H9 (cell line): ENCODE data around the gene WDR82. TPM values are rescaled to one million over a fixed set of nuclear protein-coding genes. Genes with fewer than 3 reads are reported as not detected.
A peak's percentile ranks its signal among the peaks of the same experiment; 100 is the strongest.

Experiments
- DNase-seq: peaks from one replicate; pipeline ENCODE4 v3.0.0-alpha.2; 2017
- H2AFZ ChIP-seq: one replicate; pipeline ENCODE4 v1.6.1; 2013; ENCODE audit warnings: mild to moderate bottlenecking, low read length, control low read depth, moderate library complexity
- H2AK5ac ChIP-seq: 2 replicates; pipeline ENCODE4 v1.6.1; 2013; ENCODE audit warnings: low read length, control low read depth, mixed read lengths; ENCODE audit not compliant: insufficient read length
- H2BK120ac ChIP-seq: one replicate; pipeline ENCODE4 v1.6.1; 2013; ENCODE audit warnings: low read depth, mild to moderate bottlenecking, low read length, control low read depth, inconsistent platforms; ENCODE audit not compliant: poor library complexity, severe bottlenecking
- H2BK12ac ChIP-seq: 2 replicates; pipeline ENCODE4 v1.6.1; 2013; ENCODE audit warnings: low read length, control low read depth, mixed read lengths, low read depth; ENCODE audit not compliant: insufficient read length
- H2BK15ac ChIP-seq: 2 replicates; pipeline ENCODE4 v1.6.1; 2013; ENCODE audit warnings: low read depth, low read length, control low read depth
- H2BK20ac ChIP-seq: one replicate; pipeline ENCODE4 v1.6.1; 2013; ENCODE audit warnings: low read depth, mild to moderate bottlenecking, low read length, control low read depth, inconsistent platforms; ENCODE audit not compliant: poor library complexity, severe bottlenecking
- H2BK5ac ChIP-seq: 2 replicates; pipeline ENCODE4 v1.6.1; 2013; ENCODE audit warnings: low read length, control low read depth, mixed read lengths; ENCODE audit not compliant: insufficient read length
- H3K14ac ChIP-seq: 2 replicates; pipeline ENCODE4 v1.6.1; 2013; ENCODE audit warnings: low read length, control low read depth; ENCODE audit not compliant: insufficient read depth
- H3K18ac ChIP-seq: 2 replicates; pipeline ENCODE4 v1.6.1; 2013; ENCODE audit warnings: low read depth, mild to moderate bottlenecking, mixed read lengths, low read length, control low read depth; ENCODE audit not compliant: insufficient read length
- H3K23ac ChIP-seq: 2 replicates; pipeline ENCODE4 v1.6.1; 2013; ENCODE audit warnings: low read length, control low read depth, mixed read lengths, low read depth; ENCODE audit not compliant: insufficient read length
- H3K23me2 ChIP-seq: 2 replicates; pipeline ENCODE4 v1.6.1; 2013; ENCODE audit warnings: low read depth, mild to moderate bottlenecking, mixed read lengths, low read length, control low read depth; ENCODE audit not compliant: insufficient read length, poor library complexity, severe bottlenecking
- H3K27ac ChIP-seq: 2 replicates; pipeline ENCODE4 v1.5.1; 2013; ENCODE audit warnings: low read length, control low read depth, mixed read lengths, low read depth; ENCODE audit not compliant: insufficient read length
- H3K27me3 ChIP-seq: 2 replicates; pipeline ENCODE4 v1.6.1; 2013; ENCODE audit warnings: low read length, control low read depth, inconsistent platforms; ENCODE audit not compliant: insufficient read depth
- H3K4ac ChIP-seq: 2 replicates; pipeline ENCODE4 v1.6.1; 2013; ENCODE audit warnings: low read depth, mild to moderate bottlenecking, control low read depth, inconsistent platforms, low read length, moderate library complexity
- H3K4me1 ChIP-seq: 2 replicates; pipeline ENCODE4 v1.6.1; 2013; ENCODE audit warnings: low read length, control low read depth, inconsistent platforms; ENCODE audit not compliant: insufficient read depth
- H3K4me2 ChIP-seq: 2 replicates; pipeline ENCODE4 v1.6.1; 2013; ENCODE audit warnings: low read length, control low read depth, mixed read lengths; ENCODE audit not compliant: insufficient read length, insufficient read depth
- H3K56ac ChIP-seq: 2 replicates; pipeline ENCODE4 v1.6.1; 2013; ENCODE audit warnings: low read depth, mild to moderate bottlenecking, mixed read lengths, low read length, control low read depth; ENCODE audit not compliant: insufficient read length
- H3K79me1 ChIP-seq: 2 replicates; pipeline ENCODE4 v1.6.1; 2013; ENCODE audit warnings: low read depth, mild to moderate bottlenecking, moderate library complexity, low read length, control low read depth, inconsistent platforms; ENCODE audit not compliant: insufficient read depth, poor library complexity, severe bottlenecking
- H3K79me2 ChIP-seq: 2 replicates; pipeline ENCODE4 v1.6.1; 2013; ENCODE audit warnings: low read length, control low read depth, inconsistent platforms; ENCODE audit not compliant: insufficient read depth
- H3K9ac ChIP-seq: 2 replicates; pipeline ENCODE4 v1.6.1; 2013; ENCODE audit warnings: low read length, control low read depth, mixed read lengths; ENCODE audit not compliant: insufficient read length; ENCODE audit errors: extremely low read depth
- H3K9me3 ChIP-seq: one replicate; pipeline ENCODE4 v1.6.1; 2013; ENCODE audit warnings: low read depth, low read length, inconsistent platforms; ENCODE audit not compliant: control insufficient read depth
- H3T11ph ChIP-seq: one replicate; pipeline ENCODE4 v1.6.1; 2013; ENCODE audit warnings: mild to moderate bottlenecking, low read length, control low read depth, inconsistent platforms
- H4K20me1 ChIP-seq: one replicate; pipeline ENCODE4 v1.6.1; 2013; ENCODE audit not compliant: control insufficient read depth, insufficient read length, insufficient read depth
- H4K5ac ChIP-seq: 2 replicates; pipeline ENCODE4 v1.6.1; 2013; ENCODE audit warnings: low read depth, mild to moderate bottlenecking, mixed read lengths, low read length, control low read depth; ENCODE audit not compliant: insufficient read length
- H4K8ac ChIP-seq: replicated peaks from 2 replicates; pipeline ENCODE4 v1.6.1; 2013; ENCODE audit warnings: low read length, control low read depth, mixed read lengths, low read depth; ENCODE audit not compliant: insufficient read length
- H4K91ac ChIP-seq: 2 replicates; pipeline ENCODE4 v1.6.1; 2013; ENCODE audit warnings: low read depth, mild to moderate bottlenecking, moderate library complexity, mixed read lengths, low read length, control low read depth; ENCODE audit not compliant: insufficient read length
- H3K27ac Mint-ChIP-seq, 3 experiments: 2 replicates in 2 of 3; 3 replicates in 1 of 3; pipeline ENCODE4 v1.8.0; 2020 to 2021; ENCODE audit warnings: mixed read lengths in 3 of 3, mild to moderate bottlenecking in 1 of 3, moderate library complexity in 1 of 3
- H3K27me3 Mint-ChIP-seq: 2 replicates; pipeline ENCODE4 v1.8.0; 2021; ENCODE audit warnings: low read depth, mild to moderate bottlenecking, moderate library complexity, mixed read lengths
- H3K36me3 Mint-ChIP-seq, 3 experiments: 2 replicates in 2 of 3; 3 replicates in 1 of 3; pipeline ENCODE4 v1.8.0; 2020 to 2021; ENCODE audit warnings: low read depth in 3 of 3, mixed read lengths in 3 of 3; ENCODE audit not compliant: insufficient read depth in 1 of 3
- H3K4me1 Mint-ChIP-seq, 2 experiments: 2 replicates each; pipeline ENCODE4 v1.8.0; 2020; ENCODE audit warnings: mixed read lengths in 2 of 2
- H3K4me3 Mint-ChIP-seq, 2 experiments: 2 replicates in 1 of 2; 3 replicates in 1 of 2; pipeline ENCODE4 v1.8.0; 2020 to 2021; ENCODE audit warnings: mild to moderate bottlenecking in 2 of 2, mixed read lengths in 2 of 2, moderate library complexity in 1 of 2
- H3K9me3 Mint-ChIP-seq, 2 experiments: 2 replicates in 1 of 2; 3 replicates in 1 of 2; pipeline ENCODE4 v1.8.0; 2020; ENCODE audit warnings: mild to moderate bottlenecking in 2 of 2, mixed read lengths in 2 of 2, moderate library complexity in 1 of 2
- WGBS: extraction: QIAGEN DNeasy Blood & Tissue Kit; methylation state at CpG from one replicate; pipeline ENCODE4 v1.1.7; 2013; ENCODE audit warnings: missing lambda C conversion rate, low lambda C conversion rate, mixed read lengths; ENCODE audit not compliant: insufficient read length; ENCODE audit errors: extremely low coverage; 5-methylcytosine and 5-hydroxymethylcytosine counted together
- total RNA-seq: library from RNA; stranded (reverse); gene quantifications from 2 replicates; pipeline ENCODE4 v1.2.1, GENCODE V29; 2021
- TF ChIP-seq, protein P1 (sequence below): fragments of 200-600 bp; sonication (generic); conservative IDR thresholded peaks from 3 replicates; pipeline ENCODE4 v1.8.0; 2021; ENCODE audit warnings: antibody characterized with exemption, mild to moderate bottlenecking

Gene WDR82
- total RNA-seq, 1 experiment from 2014 or later: 83.1 TPM

GRCh38 chr3:52291508-52292181 lies 13.2 kb upstream of the WDR82 start:
- H3K4me1 ChIP-seq: no peaks in the 10 kb centered on the region
- no peak overlapping the region for H3K9ac ChIP-seq
- H3K9me3 ChIP-seq: no peaks in the 10 kb centered on the region
- no peak overlapping the region for H3K27ac ChIP-seq
- no peaks in the 10 kb centered on the region for H3K27me3 ChIP-seq
- H2AK5ac ChIP-seq: no peak overlapping the region
- H4K20me1 ChIP-seq: no peaks in the 10 kb centered on the region
- no peak overlapping the region for H3K18ac ChIP-seq
- no peak overlapping the region for H3T11ph ChIP-seq
- peaks cover 3% of the 10 kb centered on the region for H3K23me2 ChIP-seq
- H2BK120ac ChIP-seq: no peak overlapping the region
- no peak overlapping the region for H4K8ac ChIP-seq
- Mint-ChIP-seq H3K36me3 (no peaks in the 10 kb centered on the region; a peak in 3 of 7 replicates), H3K27me3 (no peaks in the 10 kb centered on the region), H3K27ac (no peak overlapping the region; a peak in 1 of 7 replicates), H3K4me1 (peaks cover 8 to 9% of the 10 kb centered on the region in 2 experiments), H3K9me3 (no peaks in the 10 kb centered on the region), H3K4me3 (no peak overlapping the region)
- H2BK20ac ChIP-seq: no peak overlapping the region
- H3K23ac ChIP-seq: no peak overlapping the region
- H3K4me2 ChIP-seq: no peak overlapping the region
- DNase-seq: no peak
- TF ChIP-seq, protein P1, sequence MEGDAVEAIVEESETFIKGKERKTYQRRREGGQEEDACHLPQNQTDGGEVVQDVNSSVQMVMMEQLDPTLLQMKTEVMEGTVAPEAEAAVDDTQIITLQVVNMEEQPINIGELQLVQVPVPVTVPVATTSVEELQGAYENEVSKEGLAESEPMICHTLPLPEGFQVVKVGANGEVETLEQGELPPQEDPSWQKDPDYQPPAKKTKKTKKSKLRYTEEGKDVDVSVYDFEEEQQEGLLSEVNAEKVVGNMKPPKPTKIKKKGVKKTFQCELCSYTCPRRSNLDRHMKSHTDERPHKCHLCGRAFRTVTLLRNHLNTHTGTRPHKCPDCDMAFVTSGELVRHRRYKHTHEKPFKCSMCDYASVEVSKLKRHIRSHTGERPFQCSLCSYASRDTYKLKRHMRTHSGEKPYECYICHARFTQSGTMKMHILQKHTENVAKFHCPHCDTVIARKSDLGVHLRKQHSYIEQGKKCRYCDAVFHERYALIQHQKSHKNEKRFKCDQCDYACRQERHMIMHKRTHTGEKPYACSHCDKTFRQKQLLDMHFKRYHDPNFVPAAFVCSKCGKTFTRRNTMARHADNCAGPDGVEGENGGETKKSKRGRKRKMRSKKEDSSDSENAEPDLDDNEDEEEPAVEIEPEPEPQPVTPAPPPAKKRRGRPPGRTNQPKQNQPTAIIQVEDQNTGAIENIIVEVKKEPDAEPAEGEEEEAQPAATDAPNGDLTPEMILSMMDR: peak; percentile 69
- no peak overlapping the region for H4K91ac ChIP-seq
- H3K4ac ChIP-seq: no peak overlapping the region
- H3K79me2 ChIP-seq: no peaks in the 10 kb centered on the region
- no peak overlapping the region for H2BK12ac ChIP-seq
- H3K56ac ChIP-seq: no peak overlapping the region
- H3K14ac ChIP-seq: no peak overlapping the region
- H2BK5ac ChIP-seq: no peak overlapping the region
- no peak overlapping the region for H2AFZ ChIP-seq
- WGBS: no CpG with 5 or more reads among the region's 7 CpGs
- no peak overlapping the region for H2BK15ac ChIP-seq
- H3K79me1 ChIP-seq: no peaks in the 10 kb centered on the region
- no peak overlapping the region for H4K5ac ChIP-seq
